HepG2 (cell line): Measurements from ENCODE around the gene C1QTNF6. TPM values are rescaled to one million over a fixed set of nuclear protein-coding genes. Genes with fewer than 3 reads are reported as not detected.
A peak's percentile ranks its signal among the peaks of the same experiment; 100 is the strongest.

ENCODE experiments used
- DNMT3B ChIP-seq: conservative IDR thresholded peaks from 2 replicates; pipeline ENCODE4 v1.6.1; 2016; ENCODE audit warnings: missing biosample characterization, control low read depth
- GFI1 ChIP-seq: sonication (generic); formaldehyde crosslinking; IDR thresholded peaks from 2 replicates; pipeline ENCODE4 v1.5.0; 2020; ENCODE audit warnings: missing genetic modification reagents, mild to moderate bottlenecking, borderline replicate concordance
- GLMP ChIP-seq: sonication (generic); formaldehyde crosslinking; IDR thresholded peaks from 2 replicates; pipeline ENCODE4 v1.9.0; 2021; ENCODE audit warnings: missing genetic modification reagents, mild to moderate bottlenecking, borderline replicate concordance
- IKZF4 ChIP-seq: sonication (generic); formaldehyde crosslinking; IDR thresholded peaks from 2 replicates; pipeline ENCODE4 v1.5.1; 2020; ENCODE audit warnings: borderline replicate concordance, mild to moderate bottlenecking, low read depth, missing genetic modification reagents; ENCODE audit errors: not compliant biosample characterization
- MAFF ChIP-seq: IDR thresholded peaks from 2 replicates; pipeline ENCODE4 v1.6.1; 2011; ENCODE audit warnings: low read depth, low read length, improper control_type of control experiment
- NCOA2 ChIP-seq: sonication (generic); formaldehyde crosslinking; IDR thresholded peaks from 2 replicates; pipeline ENCODE4 v1.8.0; 2022; ENCODE audit warnings: inconsistent platforms
- PRDM10 ChIP-seq: sonication (generic); formaldehyde crosslinking; IDR thresholded peaks from 2 replicates; pipeline ENCODE4 v1.4.0; 2020; ENCODE audit warnings: low read depth, missing genetic modification reagents
- TBL1XR1 ChIP-seq: fragments of 150-350 bp; IDR thresholded peaks from 2 replicates; pipeline ENCODE4 v1.6.1; 2014; ENCODE audit warnings: borderline replicate concordance, low read length; ENCODE audit not compliant: partially characterized antibody
- TBX3 ChIP-seq: fragments of 450-650 bp; IDR thresholded peaks from 2 replicates; pipeline ENCODE4 v1.6.1; 2017; ENCODE audit warnings: antibody characterized with exemption, mild to moderate bottlenecking, inconsistent platforms, borderline replicate concordance
- U2AF1 ChIP-seq: fragments of 200-400 bp; formaldehyde crosslinking; optimal IDR thresholded peaks from 2 replicates; pipeline ENCODE3; 2017; ENCODE audit warnings: mild to moderate bottlenecking, low read depth, low read length
- YEATS2 ChIP-seq: sonication (generic); formaldehyde crosslinking; IDR thresholded peaks from 2 replicates; pipeline ENCODE4 v1.4.0; 2020; ENCODE audit warnings: missing genetic modification reagents, borderline replicate concordance
- ZMAT3 ChIP-seq: sonication (generic); formaldehyde crosslinking; conservative IDR thresholded peaks from 2 replicates; pipeline ENCODE4 v1.7.0; 2021; ENCODE audit warnings: missing genetic modification reagents
- ZNF234 ChIP-seq: sonication (generic); formaldehyde crosslinking; conservative IDR thresholded peaks from 2 replicates; pipeline ENCODE4 v1.5.1; 2020; ENCODE audit warnings: mild to moderate bottlenecking, missing genetic modification reagents
- ZNF264 ChIP-seq: sonication (generic); formaldehyde crosslinking; IDR thresholded peaks from 2 replicates; pipeline ENCODE4 v1.4.0; 2020; ENCODE audit warnings: missing genetic modification reagents
- ZNF407 ChIP-seq: sonication (generic); formaldehyde crosslinking; IDR thresholded peaks from one replicate; pipeline ENCODE4 v1.5.1; 2020; ENCODE audit warnings: mild to moderate bottlenecking, missing genetic modification reagents; ENCODE audit errors: not compliant biosample characterization
- ZNF552 ChIP-seq: sonication (generic); formaldehyde crosslinking; IDR thresholded peaks from 2 replicates; pipeline ENCODE4 v1.9.0; 2022; ENCODE audit warnings: missing genetic modification reagents, mild to moderate bottlenecking, borderline replicate concordance
- polyA plus RNA-seq, 8 experiments: library from polyadenylated mRNA; depleted of rRNA in 3 of 8; stranded (reverse) in 7 of 8; unstranded in 1 of 8; fragments of >200 nt; fragmentation: Illumina TruSeq in 4 of 8; extraction: Trizol in 4 of 8; gene quantifications; 2 replicates each; pipeline versions ENCODE4 v1.2.1 to v1.2.3, GENCODE V29; 2011 to 2016; ENCODE audit warnings: low read depth in 4 of 8, missing spikeins in 1 of 8, mixed read lengths in 1 of 8; ENCODE audit not compliant: insufficient read depth in 1 of 8
- total RNA-seq, 5 experiments: library from RNA; depleted of rRNA; stranded (reverse); fragments of >200 nt; fragmentation: Illumina TruSeq; extraction: Trizol; gene quantifications; 2 replicates each; pipeline ENCODE4 v1.2.3, GENCODE V29; 2016; ENCODE audit warnings: low read depth in 1 of 5

C1QTNF6 gene
- total and polyA plus RNA-seq, 2 of the 13 experiments (the other 11 are each of a cell fraction or from before 2014, with no cell fraction given), result 2.7 to 6.9 TPM

DNA sequence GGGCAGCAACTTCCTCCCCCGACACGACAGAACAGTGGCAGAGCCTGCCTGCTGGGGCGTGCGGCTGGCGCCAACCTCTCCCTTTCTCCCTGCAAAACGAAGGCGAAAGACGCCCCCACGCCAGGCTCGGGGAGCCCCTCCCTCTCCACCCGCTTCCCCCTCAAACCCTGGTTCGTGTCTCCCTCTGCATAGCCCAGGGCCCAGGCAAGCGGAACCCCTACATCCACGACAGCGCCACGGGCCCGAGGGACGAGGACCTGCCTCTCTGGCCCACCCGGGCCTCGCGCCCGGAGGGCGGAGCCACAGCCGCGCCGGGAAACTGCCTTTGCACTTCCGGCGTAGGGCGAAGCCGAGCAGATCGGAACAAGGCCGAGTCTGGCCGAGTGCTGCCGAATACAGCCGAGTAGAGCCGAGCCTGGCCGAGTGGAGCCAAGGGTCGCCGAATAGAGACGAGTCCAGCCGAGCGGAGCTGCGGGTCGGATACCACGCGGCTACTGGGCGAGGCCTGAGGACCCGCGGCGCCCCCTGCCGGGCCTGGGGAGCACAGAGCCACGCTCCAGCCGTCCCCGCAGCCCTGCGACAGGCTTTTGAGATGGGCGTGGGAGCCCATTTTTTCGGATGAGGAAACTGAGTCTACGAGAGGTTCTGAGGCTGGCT is 11.2 kb upstream of the C1QTNF6 start (continued):
- TF ChIP-seq ZNF552 (CRISPR knock-in tag) (no peak), PRDM10 (CRISPR knock-in tag) (no peak), ZNF407 (CRISPR knock-in tag) (peak; percentile 84), GFI1 (CRISPR knock-in tag) (0 out of 2 replicates have a peak, but pooled peaks have one; percentile 35), NCOA2 (peak; percentile 39; the same call in 1 of the 2 replicates), ZMAT3 (CRISPR knock-in tag) (peak; percentile 61), ZNF264 (peak; percentile 58; the same call in 1 of the 2 replicates), DNMT3B (CRISPR knock-in tag) (peak; percentile 38; the same call in 1 of the 2 replicates), GLMP (no peak), ZNF234 (CRISPR knock-in tag) (no peak), IKZF4 (CRISPR knock-in tag) (peak; percentile 21), YEATS2 (CRISPR knock-in tag) (peak; percentile 91), U2AF1 (peak; percentile 22), MAFF (no peak), TBX3 (no peak), TBL1XR1 (no peak)
